ENCODE measurements around the gene LRRC3B. TPM values are rescaled to one million over a fixed set of nuclear protein-coding genes. Genes with fewer than 3 reads are reported as not detected.

The LRRC3B gene
- total RNA-seq, 5 donors from 2014 or later (not counting 1 experiment from before 2014, with no cell fraction given): not detected

GRCh38 chr3:26628915-26629314 is 6.3 kb downstream of the LRRC3B start:
- no peaks in the 10 kb centered on the region for H3K36me3 Mint-ChIP-seq
- H3K27me3 ChIP-seq (replicated peaks in 1 of 2; ENCODE audit: control insufficient read depth in 2 of 2, extremely low read depth in 1 of 2, insufficient read depth in 2 of 2, low read length in 1 of 2): peaks cover 3 to 15% of the 10 kb centered on the region in 2 experiments
- POLR2A ChIA-PET: interaction anchor here in 1 of 2 donors (0.6 kb wide), 1 partner anchor 360 kb away, joined by 5 read pairs; no protein-coding TSS in a partner anchor
- no peak overlapping the region for H3K27ac Mint-ChIP-seq
- no peaks in the 10 kb centered on the region for H3K36me3 ChIP-seq (ENCODE audit: control insufficient read depth in 2 of 2, extremely low read depth in 1 of 2, insufficient read depth in 1 of 2, low read length in 1 of 2)
- H3K4me3 Mint-ChIP-seq: no peak overlapping the region
- CTCF ChIA-PET: interaction anchor here in 1 of 2 donors (1.1 kb wide), 1 partner anchor 250 kb away, joined by 3 read pairs; no protein-coding TSS in a partner anchor
- no CpG with 5 or more reads among the region's 1 CpG for WGBS (ENCODE audit: insufficient coverage)
- ATAC-seq (replicated peaks in 1 of 4) (no peak), DNase-seq (no peak)
- no peak overlapping the region for H3K27ac ChIP-seq (ENCODE audit: low read length)
- no peaks in the 10 kb centered on the region for H3K9me3 ChIP-seq
- H3K4me1 Mint-ChIP-seq: no peaks in the 10 kb centered on the region
- no peak overlapping the region for H3K4me3 ChIP-seq (ENCODE audit: control insufficient read depth in 1 of 2, extremely low read depth in 1 of 2, low read length in 1 of 2)
- peaks cover 0 to 7% (median 0%) of the 10 kb centered on the region in 3 donors for H3K9me3 Mint-ChIP-seq
- H3K27me3 Mint-ChIP-seq: peaks cover 10 to 15% of the 10 kb centered on the region in 2 donors
- no peaks in the 10 kb centered on the region for H3K4me1 ChIP-seq (ENCODE audit: control insufficient read depth in 1 of 2, extremely low read depth in 1 of 2, insufficient read depth in 2 of 2, low read length in 2 of 2)

GRCh38 chr3:26630669-26631389 is 8.3 kb downstream of the LRRC3B start:
- Mint-ChIP-seq H3K4me3 (no peak overlapping the region), H3K27me3 (peaks cover 0 to 6% of the 10 kb centered on the region in 2 donors), H3K36me3 (no peaks in the 10 kb centered on the region), H3K9me3 (peaks cover 0 to 7% (median 0%) of the 10 kb centered on the region in 3 donors), H3K27ac (no peak overlapping the region), H3K4me1 (no peaks in the 10 kb centered on the region)
- no peaks in the 10 kb centered on the region for H3K4me1 ChIP-seq (ENCODE audit: control insufficient read depth in 1 of 2, extremely low read depth in 1 of 2, insufficient read depth in 2 of 2, low read length in 2 of 2)
- DNase-seq (no peak), ATAC-seq (replicated peaks in 1 of 4) (no peak)
- H3K27me3 ChIP-seq (replicated peaks in 1 of 2; ENCODE audit: control insufficient read depth in 2 of 2, extremely low read depth in 1 of 2, insufficient read depth in 2 of 2, low read length in 1 of 2): peaks cover 0 to under 1% of the 10 kb centered on the region in 2 experiments
- no peaks in the 10 kb centered on the region for H3K36me3 ChIP-seq (ENCODE audit: control insufficient read depth in 2 of 2, extremely low read depth in 1 of 2, insufficient read depth in 1 of 2, low read length in 1 of 2)
- ChIA-PET POLR2A (no interaction called here), CTCF (interaction anchor here in 1 of 2 donors (0.6 kb wide), 1 partner anchor 1598 kb away, joined by 3 read pairs; no protein-coding TSS in a partner anchor)
- H3K9me3 ChIP-seq: no peaks in the 10 kb centered on the region
- no peak overlapping the region for H3K27ac ChIP-seq (ENCODE audit: low read length)
- no CpG with 5 or more reads among the region's 4 CpGs for WGBS (ENCODE audit: insufficient coverage)
- H3K4me3 ChIP-seq (ENCODE audit: control insufficient read depth in 1 of 2, extremely low read depth in 1 of 2, low read length in 1 of 2): no peak overlapping the region

GRCh38 chr3:26631390-26631738 is 8.8 kb downstream of the LRRC3B start:
- Mint-ChIP-seq H3K27me3 (peaks cover 0 to 6% of the 10 kb centered on the region in 2 donors), H3K9me3 (peaks cover 2 to 7% (median 2%) of the 10 kb centered on the region in 3 donors), H3K4me3 (no peak overlapping the region), H3K4me1 (no peaks in the 10 kb centered on the region), H3K36me3 (no peaks in the 10 kb centered on the region), H3K27ac (no peak overlapping the region)
- ChIA-PET CTCF (interaction anchor here in 1 of 2 donors (0.6 kb wide), 1 partner anchor 1598 kb away, joined by 3 read pairs; no protein-coding TSS in a partner anchor), POLR2A (no interaction called here)
- no peak overlapping the region for H3K4me3 ChIP-seq (ENCODE audit: control insufficient read depth in 1 of 2, extremely low read depth in 1 of 2, low read length in 1 of 2)
- no peaks in the 10 kb centered on the region for H3K27me3 ChIP-seq (replicated peaks in 1 of 2; ENCODE audit: control insufficient read depth in 2 of 2, extremely low read depth in 1 of 2, insufficient read depth in 2 of 2, low read length in 1 of 2)
- no peaks in the 10 kb centered on the region for H3K36me3 ChIP-seq (ENCODE audit: control insufficient read depth in 2 of 2, extremely low read depth in 1 of 2, insufficient read depth in 1 of 2, low read length in 1 of 2)
- H3K4me1 ChIP-seq (ENCODE audit: control insufficient read depth in 1 of 2, extremely low read depth in 1 of 2, insufficient read depth in 2 of 2, low read length in 2 of 2): no peaks in the 10 kb centered on the region
- ATAC-seq (replicated peaks in 1 of 4): no peak
- H3K27ac ChIP-seq (ENCODE audit: low read length): no peak overlapping the region
- H3K9me3 ChIP-seq: no peaks in the 10 kb centered on the region
- WGBS (ENCODE audit: insufficient coverage): no CpG with 5 or more reads among the region's 1 CpG
- no peak for DNase-seq

- no peaks in the 10 kb centered on the region for H3K4me1 Mint-ChIP-seq
- H3K27ac ChIP-seq (ENCODE audit: low read length): no peak overlapping the region
- no peaks in the 10 kb centered on the region for H3K36me3 ChIP-seq (ENCODE audit: control insufficient read depth in 2 of 2, extremely low read depth in 1 of 2, insufficient read depth in 1 of 2, low read length in 1 of 2)
- no peaks in the 10 kb centered on the region for H3K27me3 ChIP-seq (replicated peaks in 1 of 2; ENCODE audit: control insufficient read depth in 2 of 2, extremely low read depth in 1 of 2, insufficient read depth in 2 of 2, low read length in 1 of 2)
- WGBS (ENCODE audit: insufficient coverage): 50% methylated on average over 1 of the region's 5 CpGs
- H3K4me3 ChIP-seq (ENCODE audit: control insufficient read depth in 1 of 2, extremely low read depth in 1 of 2, low read length in 1 of 2): no peak overlapping the region
- no peak for ATAC-seq (replicated peaks in 1 of 4)
- H3K4me3 Mint-ChIP-seq: no peak overlapping the region
- H3K27me3 Mint-ChIP-seq: no peaks in the 10 kb centered on the region
- peaks cover 2 to 7% (median 3%) of the 10 kb centered on the region in 3 donors for H3K9me3 Mint-ChIP-seq
- ChIA-PET POLR2A (no interaction called here), CTCF (no interaction called here)
- no peaks in the 10 kb centered on the region for H3K4me1 ChIP-seq (ENCODE audit: control insufficient read depth in 1 of 2, extremely low read depth in 1 of 2, insufficient read depth in 2 of 2, low read length in 2 of 2)
- no peak for DNase-seq
- H3K36me3 Mint-ChIP-seq: no peaks in the 10 kb centered on the region
- no peaks in the 10 kb centered on the region for H3K9me3 ChIP-seq
- H3K27ac Mint-ChIP-seq: no peak overlapping the region
Observed at GRCh38 chr3:26634601-26635000, 12.0 kb downstream of the LRRC3B start.

GRCh38 chr3:26636096-26636727 is 13.6 kb downstream of the LRRC3B start:
- no peak overlapping the region for H3K4me3 ChIP-seq (ENCODE audit: control insufficient read depth in 1 of 2, extremely low read depth in 1 of 2, low read length in 1 of 2)
- no peaks in the 10 kb centered on the region for H3K36me3 ChIP-seq (ENCODE audit: control insufficient read depth in 2 of 2, extremely low read depth in 1 of 2, insufficient read depth in 1 of 2, low read length in 1 of 2)
- POLR2A ChIA-PET: no interaction called here
- WGBS (ENCODE audit: insufficient coverage): no CpG with 5 or more reads among the region's 1 CpG
- no peak overlapping the region for H3K27ac ChIP-seq (ENCODE audit: low read length)
- H3K9me3 ChIP-seq: no peaks in the 10 kb centered on the region
- Mint-ChIP-seq H3K4me1 (no peaks in the 10 kb centered on the region), H3K4me3 (no peak overlapping the region), H3K36me3 (no peaks in the 10 kb centered on the region), H3K27me3 (peaks cover 0 to 1% of the 10 kb centered on the region in 2 donors), H3K27ac (no peak overlapping the region), H3K9me3 (peaks cover 2 to 7% (median 3%) of the 10 kb centered on the region in 3 donors)
- CTCF ChIA-PET: no interaction called here
- H3K4me1 ChIP-seq (ENCODE audit: control insufficient read depth in 1 of 2, extremely low read depth in 1 of 2, insufficient read depth in 2 of 2, low read length in 2 of 2): no peaks in the 10 kb centered on the region
- no peak for ATAC-seq (replicated peaks in 1 of 4)
- no peak for DNase-seq
- peaks cover 0 to 2% of the 10 kb centered on the region in 2 experiments for H3K27me3 ChIP-seq (replicated peaks in 1 of 2; ENCODE audit: control insufficient read depth in 2 of 2, extremely low read depth in 1 of 2, insufficient read depth in 2 of 2, low read length in 1 of 2)

- Mint-ChIP-seq H3K4me1 (no peaks in the 10 kb centered on the region), H3K36me3 (no peaks in the 10 kb centered on the region), H3K4me3 (no peak overlapping the region), H3K27me3 (peaks cover 0 to 1% of the 10 kb centered on the region in 2 donors), H3K9me3 (peaks cover 2 to 5% (median 3%) of the 10 kb centered on the region in 3 donors), H3K27ac (no peak overlapping the region)
- DNase-seq (no peak), ATAC-seq (replicated peaks in 1 of 4) (no peak)
- no peaks in the 10 kb centered on the region for H3K9me3 ChIP-seq
- H3K27ac ChIP-seq (ENCODE audit: low read length): no peak overlapping the region
- no peaks in the 10 kb centered on the region for H3K4me1 ChIP-seq (ENCODE audit: control insufficient read depth in 1 of 2, extremely low read depth in 1 of 2, insufficient read depth in 2 of 2, low read length in 2 of 2)
- H3K27me3 ChIP-seq (replicated peaks in 1 of 2; ENCODE audit: control insufficient read depth in 2 of 2, extremely low read depth in 1 of 2, insufficient read depth in 2 of 2, low read length in 1 of 2): peaks cover 0 to 4% of the 10 kb centered on the region in 2 experiments
- no peaks in the 10 kb centered on the region for H3K36me3 ChIP-seq (ENCODE audit: control insufficient read depth in 2 of 2, extremely low read depth in 1 of 2, insufficient read depth in 1 of 2, low read length in 1 of 2)
- no peak overlapping the region for H3K4me3 ChIP-seq (ENCODE audit: control insufficient read depth in 1 of 2, extremely low read depth in 1 of 2, low read length in 1 of 2)
- ChIA-PET POLR2A (no interaction called here), CTCF (no interaction called here)
Observed at GRCh38 chr3:26637698-26638097, 15.1 kb downstream of the LRRC3B start.

Measured in T-cell (primary cell).